MM.1S (cell line): ENCODE results near the gene PTRH1.

Experiments
- DNase-seq: peaks from one replicate; pipeline ENCODE4 v3.0.0-alpha.2; 2015
- H2AFZ ChIP-seq: fragments of 300-600 bp; sonication (generic); 2 replicates; pipeline ENCODE4 v1.6.0; 2016; ENCODE audit warnings: antibody characterized with exemption, low read length
- H3F3A ChIP-seq: fragments of 300-600 bp; sonication (generic); 2 replicates; pipeline ENCODE4 v1.6.1; 2016; ENCODE audit warnings: mild to moderate bottlenecking, antibody characterized with exemption, low read length, moderate library complexity, mixed read lengths; ENCODE audit not compliant: insufficient read depth
- H3K27ac ChIP-seq: fragments of 300-600 bp; sonication (generic); 2 replicates; pipeline ENCODE4 v1.5.1; 2016; ENCODE audit warnings: mild to moderate bottlenecking, low read length
- H3K27me3 ChIP-seq: fragments of 300-600 bp; sonication (generic); replicated peaks from 2 replicates; pipeline ENCODE4 v1.6.0; 2016; ENCODE audit warnings: low read length; ENCODE audit not compliant: insufficient read depth
- H3K36me3 ChIP-seq: fragments of 300-600 bp; sonication (generic); replicated peaks from 2 replicates; pipeline ENCODE4 v1.6.1; 2016; ENCODE audit warnings: mild to moderate bottlenecking, low read length, mixed read lengths; ENCODE audit not compliant: insufficient read depth
- H3K4me1 ChIP-seq: fragments of 300-600 bp; sonication (generic); 2 replicates; pipeline ENCODE4 v1.6.1; 2016; ENCODE audit warnings: low read length, mixed read lengths
- H3K4me2 ChIP-seq: fragments of 300-600 bp; sonication (generic); 2 replicates; pipeline ENCODE4 v1.6.0; 2016; ENCODE audit warnings: low read depth, low read length
- H3K4me3 ChIP-seq: fragments of 300-600 bp; sonication (generic); 2 replicates; pipeline ENCODE4 v1.5.1; 2016; ENCODE audit warnings: low read length, mixed read lengths
- H3K79me2 ChIP-seq: fragments of 300-600 bp; sonication (generic); 2 replicates; pipeline ENCODE4 v1.6.1; 2016; ENCODE audit warnings: mixed run types, low read length, mixed read lengths
- H3K9ac ChIP-seq: fragments of 300-600 bp; sonication (generic); 2 replicates; pipeline ENCODE4 v1.6.1; 2016; ENCODE audit warnings: low read length, mixed read lengths
- H3K9me2 ChIP-seq: fragments of 300-600 bp; sonication (generic); replicated peaks from 2 replicates; pipeline ENCODE4 v1.6.1; 2016; ENCODE audit warnings: mild to moderate bottlenecking, low read length, mixed read lengths; ENCODE audit not compliant: insufficient read depth
- H3K9me3 ChIP-seq: fragments of 300-600 bp; sonication (generic); replicated peaks from 2 replicates; pipeline ENCODE4 v1.6.1; 2016; ENCODE audit warnings: mild to moderate bottlenecking, low read length, mixed read lengths; ENCODE audit not compliant: insufficient read depth
- H4K20me1 ChIP-seq: fragments of 300-600 bp; sonication (generic); 2 replicates; pipeline ENCODE4 v1.6.1; 2016; ENCODE audit warnings: mild to moderate bottlenecking, low read length, moderate library complexity, mixed read lengths; ENCODE audit not compliant: insufficient read depth
- CTCF ChIP-seq: fragments of 300-600 bp; sonication (generic); IDR thresholded peaks from 2 replicates; pipeline ENCODE4 v1.5.1; 2016; ENCODE audit warnings: antibody characterized with exemption, low read length, mixed read lengths
- EZH2 ChIP-seq: fragments of 300-600 bp; sonication (generic); optimal IDR thresholded peaks from 2 replicates; pipeline ENCODE3; 2017; ENCODE audit warnings: low read depth, mild to moderate bottlenecking, antibody characterized with exemption, low read length, mixed read lengths
- EZH2phosphoT487 ChIP-seq: fragments of 300-600 bp; sonication (generic); IDR thresholded peaks from 2 replicates; pipeline ENCODE4 v1.6.1; 2018; ENCODE audit warnings: antibody characterized with exemption, low read length

Gene PTRH1

DNA sequence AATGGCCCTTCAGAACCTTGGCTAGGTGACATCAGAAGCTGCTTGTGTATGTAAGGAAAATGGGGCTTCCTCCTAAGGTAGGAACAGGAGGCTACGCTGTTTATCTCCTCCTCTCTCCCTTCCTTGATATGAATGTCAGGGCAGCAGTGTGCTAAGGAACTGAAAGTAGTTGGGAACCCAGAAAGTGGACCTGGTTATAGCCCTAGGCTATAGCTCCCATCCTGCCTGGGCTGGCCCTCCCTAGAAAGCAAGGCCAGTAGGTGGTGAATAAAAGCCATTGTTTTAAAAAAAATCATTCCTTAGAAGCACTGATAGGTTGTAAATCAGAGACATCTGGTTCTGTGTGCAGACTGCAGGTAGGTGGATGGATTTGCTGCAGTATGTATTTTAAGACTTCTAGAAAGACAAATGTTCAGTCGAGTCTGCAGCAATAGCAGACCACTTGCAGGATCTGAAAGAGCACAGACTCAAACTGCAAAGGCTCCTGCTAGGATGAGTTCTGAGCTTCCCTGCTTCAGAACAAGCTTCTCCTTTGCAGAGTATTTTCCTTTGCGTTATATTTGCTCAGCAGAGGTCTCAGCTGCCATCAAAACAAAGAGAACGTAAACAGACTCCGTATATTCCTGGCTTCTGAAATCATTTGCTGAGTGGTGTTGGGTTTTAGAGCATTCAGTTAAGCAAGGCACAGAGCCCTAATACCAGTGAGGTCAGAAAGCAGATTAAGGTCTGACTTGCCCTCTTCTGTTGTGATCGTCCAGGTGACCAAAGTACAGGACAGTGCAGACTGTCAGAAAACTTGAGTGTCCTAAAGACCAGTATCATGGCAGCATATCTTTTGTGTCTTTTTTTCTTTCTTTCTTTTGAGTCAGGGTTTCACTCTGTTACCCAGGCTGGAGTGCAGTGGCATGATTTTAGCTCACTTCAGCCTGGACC, 28.7 kb downstream of the PTRH1 start:
- no peak overlapping the region for H3K9ac ChIP-seq
- H2AFZ ChIP-seq, result no peak overlapping the region
- H3K27me3 ChIP-seq, result no peaks in the 10 kb centered on the region
- no peaks in the 10 kb centered on the region for H4K20me1 ChIP-seq
- TF ChIP-seq EZH2phosphoT487 (no peak), EZH2 (no peak), CTCF (no peak)
- no peaks in the 10 kb centered on the region for H3K4me1 ChIP-seq
- H3K36me3 ChIP-seq, result no peaks in the 10 kb centered on the region
- no peak overlapping the region for H3K4me2 ChIP-seq
- H3K79me2 ChIP-seq, result no peaks in the 10 kb centered on the region
- H3K27ac ChIP-seq, result no peak overlapping the region
- no peaks in the 10 kb centered on the region for H3F3A ChIP-seq
- H3K4me3 ChIP-seq, result no peak overlapping the region
- H3K9me3 ChIP-seq, result no peaks in the 10 kb centered on the region
- no peaks in the 10 kb centered on the region for H3K9me2 ChIP-seq
- no peak for DNase-seq

GRCh38 chr9:127684576-127684975, 30.9 kb downstream of the PTRH1 start:
- TF ChIP-seq EZH2 (no peak), EZH2phosphoT487 (no peak), CTCF (no peak)
- no peak overlapping the region for H3K9ac ChIP-seq
- no peak overlapping the region for H3K27ac ChIP-seq
- H2AFZ ChIP-seq, result no peak overlapping the region
- H3K9me3 ChIP-seq, result no peaks in the 10 kb centered on the region
- no peak overlapping the region for H3K4me3 ChIP-seq
- no peaks in the 10 kb centered on the region for H3F3A ChIP-seq
- no peaks in the 10 kb centered on the region for H3K9me2 ChIP-seq
- no peaks in the 10 kb centered on the region for H3K36me3 ChIP-seq
- H3K27me3 ChIP-seq, result no peaks in the 10 kb centered on the region
- H3K4me1 ChIP-seq, result no peaks in the 10 kb centered on the region
- no peak for DNase-seq
- H3K79me2 ChIP-seq, result no peaks in the 10 kb centered on the region
- H4K20me1 ChIP-seq, result no peaks in the 10 kb centered on the region
- H3K4me2 ChIP-seq, result no peak overlapping the region

GRCh38 chr9:127683723-127684122, 31.7 kb downstream of the PTRH1 start:
- H3K4me3 ChIP-seq, result no peak overlapping the region
- H3K27ac ChIP-seq, result no peak overlapping the region
- TF ChIP-seq EZH2 (no peak), EZH2phosphoT487 (no peak), CTCF (no peak)
- no peaks in the 10 kb centered on the region for H3K9me2 ChIP-seq
- H3K4me2 ChIP-seq, result no peak overlapping the region
- H3K27me3 ChIP-seq, result no peaks in the 10 kb centered on the region
- H3K36me3 ChIP-seq, result no peaks in the 10 kb centered on the region
- DNase-seq, result no peak
- no peaks in the 10 kb centered on the region for H3F3A ChIP-seq
- H3K9me3 ChIP-seq, result no peaks in the 10 kb centered on the region
- no peaks in the 10 kb centered on the region for H4K20me1 ChIP-seq
- no peak overlapping the region for H3K9ac ChIP-seq
- no peaks in the 10 kb centered on the region for H3K79me2 ChIP-seq
- no peaks in the 10 kb centered on the region for H3K4me1 ChIP-seq
- H2AFZ ChIP-seq, result no peak overlapping the region
